Measurements from ENCODE around the gene NEU3. TPM values are rescaled to one million over a fixed set of nuclear protein-coding genes. Genes with fewer than 3 reads are reported as not detected.

The NEU3 gene
- total and polyA plus RNA-seq, 2 donors (not counting 1 experiment from before 2014, with no cell fraction given), result 17.0 to 17.4 TPM

DNA sequence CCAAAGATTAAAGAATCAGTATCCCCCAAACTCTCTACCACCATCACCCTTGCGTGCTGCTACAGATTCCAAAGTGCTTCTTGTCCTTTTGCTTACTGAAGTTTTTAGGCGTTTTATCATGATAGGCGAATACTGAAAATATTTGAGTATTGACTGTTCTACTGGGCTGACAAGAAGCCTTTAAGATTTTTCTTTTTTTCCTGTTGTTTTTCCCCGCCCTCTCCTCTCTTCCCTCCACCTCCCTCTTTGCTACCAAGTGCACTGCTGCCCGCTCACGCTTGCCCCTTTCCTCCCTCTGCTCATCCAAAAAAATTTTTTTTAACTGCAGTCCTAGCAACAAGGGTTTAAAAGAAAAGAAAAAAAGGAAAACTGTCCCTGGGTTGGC is 39.0 kb upstream of the NEU3 start:
- Histone ChIP-seq H2AFZ (ENCODE audit: insufficient read depth, low read depth, low read length, poor library complexity, severe bottlenecking) (peak overlapping the region; percentile 84), H3K9ac (ENCODE audit: low read length) (peak overlapping the region; percentile 95), H3K27me3 (replicated peaks in 1 of 4; ENCODE audit: control extremely low read depth in 1 of 4, control insufficient read depth in 3 of 4, insufficient read depth in 4 of 4, low read length in 3 of 4) (no peaks in the 10 kb centered on the region), H3K27ac (ENCODE audit: low read length in 2 of 2) (peak overlapping the region; percentile 85 to 95), H3K79me2 (ENCODE audit: control insufficient read depth, insufficient read depth, low read length) (peaks cover 89% of the 10 kb centered on the region), H3K4me3 (ENCODE audit: control extremely low read depth in 1 of 5, extremely low read depth in 1 of 5, insufficient read depth in 1 of 5, low read depth in 2 of 5, low read length in 4 of 5) (peak overlapping the region; percentile 71 to 98 (median 84)), H4K20me1 (ENCODE audit: control insufficient read depth, insufficient read depth, low read length, poor library complexity, severe bottlenecking) (no peaks in the 10 kb centered on the region), H3K4me1 (ENCODE audit: control insufficient read depth in 2 of 2, insufficient read depth in 2 of 2, low read length in 2 of 2) (peaks cover 47 to 56% of the 10 kb centered on the region in 2 donors), H3K9me3 (ENCODE audit: control extremely low read depth in 1 of 3, control insufficient read depth in 2 of 3, insufficient read depth in 1 of 3, low read length in 2 of 3) (no peaks in the 10 kb centered on the region), H3K36me3 (replicated peaks in 1 of 2; ENCODE audit: control extremely low read depth in 1 of 2, control insufficient read depth in 1 of 2, extremely low read depth in 1 of 2, insufficient read depth in 2 of 2, low read length in 1 of 2) (peaks cover 0 to 5% of the 10 kb centered on the region in 2 experiments), H3K4me2 (replicated peaks; ENCODE audit: low read depth, low read length, poor library complexity, severe bottlenecking) (peak overlapping the region; percentile 82)
- WGBS (ENCODE audit: insufficient coverage), result no CpG with 5 or more reads among the region's 6 CpGs
- TF ChIP-seq EZH2 (IDR thresholded peaks at IDR 0.05; ENCODE audit: borderline replicate concordance, insufficient read depth, low read depth, low read length, poor library complexity, severe bottlenecking), result no peak
- TF ChIP-seq, protein P1, sequence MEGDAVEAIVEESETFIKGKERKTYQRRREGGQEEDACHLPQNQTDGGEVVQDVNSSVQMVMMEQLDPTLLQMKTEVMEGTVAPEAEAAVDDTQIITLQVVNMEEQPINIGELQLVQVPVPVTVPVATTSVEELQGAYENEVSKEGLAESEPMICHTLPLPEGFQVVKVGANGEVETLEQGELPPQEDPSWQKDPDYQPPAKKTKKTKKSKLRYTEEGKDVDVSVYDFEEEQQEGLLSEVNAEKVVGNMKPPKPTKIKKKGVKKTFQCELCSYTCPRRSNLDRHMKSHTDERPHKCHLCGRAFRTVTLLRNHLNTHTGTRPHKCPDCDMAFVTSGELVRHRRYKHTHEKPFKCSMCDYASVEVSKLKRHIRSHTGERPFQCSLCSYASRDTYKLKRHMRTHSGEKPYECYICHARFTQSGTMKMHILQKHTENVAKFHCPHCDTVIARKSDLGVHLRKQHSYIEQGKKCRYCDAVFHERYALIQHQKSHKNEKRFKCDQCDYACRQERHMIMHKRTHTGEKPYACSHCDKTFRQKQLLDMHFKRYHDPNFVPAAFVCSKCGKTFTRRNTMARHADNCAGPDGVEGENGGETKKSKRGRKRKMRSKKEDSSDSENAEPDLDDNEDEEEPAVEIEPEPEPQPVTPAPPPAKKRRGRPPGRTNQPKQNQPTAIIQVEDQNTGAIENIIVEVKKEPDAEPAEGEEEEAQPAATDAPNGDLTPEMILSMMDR (IDR thresholded peaks at IDR 0.05), result no peak
- ChIA-PET POLR2A (no interaction called here), CTCF (interaction anchor here (1.7 kb wide), 1 partner anchor 15 kb away, joined by 4 read pairs; no protein-coding TSS in a partner anchor)
- Mint-ChIP-seq H3K9me3 (ENCODE audit: insufficient read depth) (no peaks in the 10 kb centered on the region), H3K27me3 (no peaks in the 10 kb centered on the region), H3K27ac (peak overlapping the region; percentile 96), H3K4me1 (peaks cover 68% of the 10 kb centered on the region), H3K4me3 (peak overlapping the region; percentile 94)
- ATAC-seq (ENCODE audit: low read depth) (no peak), DNase-seq (no peak)
- intact Hi-C loops (cut with micrococcal nuclease), result loop anchor here (1.0 to 5.0 kb wide), 3 partner anchors 39 to 457 kb away; partner anchors contain the start of genes LIPT2, NEU3 and RNF169

DNA sequence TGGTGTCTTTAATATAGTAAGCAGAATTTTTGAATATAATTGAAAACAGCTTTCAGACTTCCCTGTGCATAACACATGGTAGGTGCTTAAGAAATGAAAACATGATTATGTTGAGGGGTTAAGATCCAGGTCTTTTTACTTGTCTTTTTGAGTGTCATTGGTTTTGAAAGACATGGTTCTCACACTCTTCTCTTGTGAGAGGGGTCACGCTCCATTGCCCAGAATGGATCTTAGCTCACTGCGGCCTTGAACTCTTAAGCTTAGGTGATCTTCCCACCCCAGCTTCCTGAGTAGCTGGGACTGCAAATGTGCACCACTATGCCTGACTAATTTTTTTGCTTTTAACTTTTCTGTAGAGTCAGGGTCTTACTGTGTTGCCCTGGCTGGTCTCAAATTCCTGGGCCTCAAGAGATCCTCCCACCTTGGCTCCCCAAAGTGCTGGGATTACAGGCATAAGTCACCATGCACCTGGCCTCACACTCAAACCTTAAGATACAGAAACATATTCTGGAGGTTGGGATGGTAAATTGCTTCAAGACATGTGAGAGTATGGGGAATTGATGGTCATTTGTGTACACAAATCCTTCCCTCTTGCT is 38.3 kb upstream of the NEU3 start:
- peak; percentile 52 for DNase-seq

More for the DNA sequence above, 38.3 kb upstream of the NEU3 start:
- Mint-ChIP-seq H3K9me3 (ENCODE audit: insufficient read depth) (no peaks in the 10 kb centered on the region), H3K27me3 (no peaks in the 10 kb centered on the region), H3K4me3 (peak overlapping the region; percentile 94), H3K4me1 (peaks cover 72% of the 10 kb centered on the region), H3K27ac (peak overlapping the region; percentile 96)
- intact Hi-C loops (cut with micrococcal nuclease), result no loop called here
- peak overlapping the region; percentile 85 to 95 for H3K27ac ChIP-seq (ENCODE audit: low read length in 2 of 2)
- H3K9ac ChIP-seq (ENCODE audit: low read length), result peak overlapping the region; percentile 95
- H3K4me3 ChIP-seq (ENCODE audit: control extremely low read depth in 1 of 5, extremely low read depth in 1 of 5, insufficient read depth in 1 of 5, low read depth in 2 of 5, low read length in 4 of 5), result peak overlapping the region; percentile 71 to 98 (median 84)
- TF ChIP-seq, protein P1 (IDR thresholded peaks at IDR 0.05), result no peak
- no peak for TF ChIP-seq EZH2 (IDR thresholded peaks at IDR 0.05; ENCODE audit: borderline replicate concordance, insufficient read depth, low read depth, low read length, poor library complexity, severe bottlenecking)
- H3K36me3 ChIP-seq (replicated peaks in 1 of 2; ENCODE audit: control extremely low read depth in 1 of 2, control insufficient read depth in 1 of 2, extremely low read depth in 1 of 2, insufficient read depth in 2 of 2, low read length in 1 of 2), result peaks cover 0 to 8% of the 10 kb centered on the region in 2 experiments
- ATAC-seq (ENCODE audit: low read depth), result no peak
- H4K20me1 ChIP-seq (ENCODE audit: control insufficient read depth, insufficient read depth, low read length, poor library complexity, severe bottlenecking), result no peaks in the 10 kb centered on the region
- H3K9me3 ChIP-seq (ENCODE audit: control extremely low read depth in 1 of 3, control insufficient read depth in 2 of 3, insufficient read depth in 1 of 3, low read length in 2 of 3), result no peaks in the 10 kb centered on the region
- H3K79me2 ChIP-seq (ENCODE audit: control insufficient read depth, insufficient read depth, low read length), result peaks cover 97% of the 10 kb centered on the region
- H2AFZ ChIP-seq (ENCODE audit: insufficient read depth, low read depth, low read length, poor library complexity, severe bottlenecking), result peak overlapping the region; percentile 6
- peak overlapping the region; percentile 82 for H3K4me2 ChIP-seq (replicated peaks; ENCODE audit: low read depth, low read length, poor library complexity, severe bottlenecking)
- CTCF ChIA-PET, result interaction anchor here (0.8 to 1.7 kb wide), 3 partner anchors 13 to 21 kb away, joined by 3 to 5 read pairs (median 4); no protein-coding TSS in a partner anchor
- H3K27me3 ChIP-seq (replicated peaks in 1 of 4; ENCODE audit: control extremely low read depth in 1 of 4, control insufficient read depth in 3 of 4, insufficient read depth in 4 of 4, low read length in 3 of 4), result no peaks in the 10 kb centered on the region
- POLR2A ChIA-PET, result interaction anchor here (0.7 kb wide), 1 partner anchor 38 kb away, joined by 3 read pairs; the partner anchor contains the start of gene NEU3
- WGBS (ENCODE audit: insufficient coverage), result no CpG with 5 or more reads among the region's 2 CpGs
- peaks cover 47 to 62% of the 10 kb centered on the region in 2 donors for H3K4me1 ChIP-seq (ENCODE audit: control insufficient read depth in 2 of 2, insufficient read depth in 2 of 2, low read length in 2 of 2)

Data from B cell (primary cell).